NOMO-1 treated with DMSO at 0.1 percent for 48 hours (cell line): ENCODE data around the gene CLMN.

Source experiments
- DNase-seq: peaks from one replicate; lab custom pipeline; 2025; ENCODE audit not compliant: unreplicated experiment; lab: John Stamatoyannopoulos, UW

CLMN gene

DNA sequence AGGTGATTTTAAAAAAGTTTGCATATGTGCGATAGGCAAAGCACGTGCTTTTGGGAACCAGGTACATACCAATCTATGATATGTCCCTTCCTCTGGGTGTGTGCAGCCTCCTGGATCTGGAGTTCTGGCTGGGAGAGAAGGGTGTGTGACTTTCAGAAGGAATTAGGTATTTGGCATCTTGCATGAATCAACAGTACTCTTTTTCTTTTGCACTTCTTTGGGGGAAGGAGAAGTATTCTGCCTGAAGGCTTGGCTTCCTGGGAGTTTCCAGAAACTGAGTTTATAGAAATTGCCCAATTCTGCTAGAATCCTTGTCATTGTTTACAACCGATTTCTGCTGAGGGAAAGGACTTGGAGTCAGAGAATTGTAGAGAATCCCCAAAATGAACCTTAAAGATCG is 2.9 kb upstream of the CLMN start:
- DNase-seq = no peak

DNA sequence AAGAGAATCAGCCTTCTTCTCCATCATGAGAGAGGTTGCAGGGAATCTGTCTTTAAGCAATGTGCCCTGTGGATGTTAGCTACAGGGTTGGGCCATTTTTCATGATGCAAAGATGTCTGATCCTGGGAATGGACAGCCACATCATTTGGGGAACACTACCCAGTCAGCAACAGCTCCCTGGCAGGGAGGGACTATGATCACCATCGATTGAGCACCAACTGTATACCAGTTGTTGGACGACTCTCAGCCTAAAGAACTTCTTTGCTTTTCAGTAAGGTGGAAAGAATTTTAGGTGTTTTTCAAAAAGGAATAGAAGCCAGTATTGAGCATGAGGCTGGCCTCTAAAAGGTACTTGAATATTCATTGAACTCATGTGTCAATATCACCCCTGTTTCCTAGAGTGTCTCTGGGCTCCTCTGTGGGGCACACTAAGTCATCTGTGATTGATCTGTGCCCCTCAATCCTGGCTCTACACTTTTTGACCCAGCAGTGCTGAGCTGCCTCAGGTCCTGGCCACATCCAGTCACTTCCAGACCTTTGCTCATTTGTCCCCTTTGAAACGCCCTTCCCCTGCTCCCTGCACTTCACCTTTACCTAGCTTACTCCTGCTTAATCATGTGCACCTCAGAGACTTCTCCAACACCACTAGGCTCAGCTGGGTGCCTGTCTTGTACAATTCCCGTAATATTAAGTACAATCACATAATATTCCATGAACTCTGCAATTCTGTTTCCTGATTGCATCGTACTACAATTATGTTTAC is 2.2 kb upstream of the CLMN start:
- DNase-seq = no peak

DNA sequence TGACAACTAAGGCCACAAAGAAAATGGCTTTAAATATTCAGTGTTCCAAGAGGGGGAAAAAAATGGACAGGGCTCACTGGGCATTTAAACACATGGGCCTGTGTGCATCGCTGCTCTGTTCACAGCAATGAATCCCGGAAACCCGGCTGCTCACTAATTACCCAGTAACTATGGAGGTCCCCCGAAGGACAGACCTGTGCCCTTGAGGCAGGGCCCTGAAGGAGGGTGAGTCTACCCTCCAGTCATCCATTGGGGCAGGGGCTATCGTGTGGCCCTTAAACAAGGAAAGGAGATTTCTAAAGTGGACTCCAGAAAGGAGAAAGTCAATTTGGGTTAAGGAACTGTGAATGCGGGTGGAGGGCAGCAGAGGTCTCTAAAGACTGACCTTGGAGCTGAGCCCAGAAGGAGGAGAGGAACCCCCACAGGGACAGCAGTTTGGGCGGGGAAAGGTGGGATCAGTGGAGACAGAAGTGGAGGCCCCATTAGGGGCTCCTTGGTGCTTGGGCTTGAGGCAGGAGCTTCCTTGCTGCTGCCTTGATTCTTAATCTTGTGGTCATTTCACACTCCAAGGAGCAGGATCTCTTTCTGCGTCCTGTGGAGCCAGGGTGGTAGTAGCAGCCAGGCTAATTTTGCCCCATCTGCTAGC is 1.4 kb upstream of the CLMN start:
- DNase-seq = no peak

DNA sequence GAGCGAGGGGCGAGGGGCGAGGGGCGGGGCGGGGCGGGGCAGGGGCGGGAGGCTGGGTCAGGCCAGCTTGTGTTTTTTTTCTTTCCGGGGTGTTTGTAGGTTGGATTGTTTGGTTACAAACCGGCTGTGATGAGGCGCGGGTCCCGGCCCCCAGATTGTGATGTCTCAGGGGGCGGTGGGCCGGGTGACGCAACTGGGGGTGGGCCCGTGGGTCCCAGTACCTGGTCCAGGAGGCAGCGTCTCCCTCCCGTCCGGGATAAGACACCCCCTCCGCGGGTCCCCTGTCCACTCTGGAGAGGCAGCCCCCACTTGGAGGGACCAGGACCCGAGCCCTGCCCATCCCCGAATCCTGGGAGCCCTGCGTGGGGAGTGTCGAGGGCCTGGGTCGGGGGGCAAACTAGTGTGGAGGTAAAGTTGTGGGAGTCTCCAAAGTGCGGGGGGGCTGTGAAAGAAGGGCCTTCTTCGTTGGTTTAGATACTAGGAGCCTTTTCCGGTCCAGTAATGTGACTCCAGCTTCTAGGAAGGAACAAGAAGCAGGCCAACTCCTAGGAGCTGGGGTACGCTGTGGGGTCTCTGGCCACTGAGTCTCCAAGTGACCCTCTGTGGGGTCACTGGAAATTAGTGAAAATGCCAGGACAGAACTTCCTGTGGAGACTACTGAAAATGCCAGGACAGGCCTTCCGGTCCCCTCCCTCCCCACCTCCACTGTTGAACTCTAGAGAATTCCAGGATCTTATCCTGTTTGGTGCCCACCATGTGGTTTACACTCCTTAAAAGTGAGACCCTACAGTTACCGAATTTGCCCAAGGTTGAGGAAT is 579 bp upstream of the CLMN start:
- no peak for DNase-seq

DNA sequence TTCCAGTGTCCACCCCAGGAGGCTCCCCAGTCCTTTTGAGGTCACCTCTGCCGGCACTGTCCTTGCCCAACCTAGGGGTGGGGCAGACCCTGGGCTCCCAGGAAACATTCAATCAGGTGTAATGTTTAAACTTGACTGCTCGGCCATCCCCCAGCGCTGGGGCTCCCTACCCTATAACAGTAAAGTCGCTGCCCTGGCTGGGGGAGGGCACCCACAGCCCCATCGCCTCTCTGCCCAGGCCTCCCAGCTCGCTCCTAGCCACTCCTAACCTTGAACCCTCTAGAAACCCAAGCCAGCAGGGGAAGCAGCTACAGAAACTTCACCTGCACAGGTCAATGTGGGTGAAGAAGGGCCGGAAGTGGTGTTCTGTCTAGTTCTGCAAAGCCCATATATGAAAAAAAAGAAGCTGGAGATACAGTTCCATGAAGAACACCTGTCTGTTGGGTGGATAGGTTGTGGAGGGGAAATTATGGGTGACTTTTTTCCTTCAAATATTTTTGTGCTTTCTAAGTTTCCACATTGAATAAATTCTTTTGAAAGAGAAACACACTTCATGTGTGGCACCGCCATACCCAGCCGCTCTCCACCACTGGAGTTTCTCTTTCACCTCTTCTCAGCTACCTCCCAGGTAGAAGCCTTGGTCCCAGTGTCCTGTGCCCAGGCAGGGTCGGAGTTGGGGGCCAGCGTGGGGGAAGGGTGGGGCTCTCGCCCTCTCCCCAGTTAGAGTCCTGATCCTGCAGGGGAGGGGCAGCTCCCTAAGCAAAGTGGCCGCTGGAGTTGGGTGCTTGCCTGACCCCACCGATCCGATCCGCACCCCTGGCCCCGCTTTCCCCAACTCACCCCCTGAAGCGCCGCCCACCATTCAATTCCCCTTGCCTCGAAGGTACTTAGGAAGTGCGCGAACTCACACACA is 1.1 kb downstream of the CLMN start:
- no peak for DNase-seq

DNA sequence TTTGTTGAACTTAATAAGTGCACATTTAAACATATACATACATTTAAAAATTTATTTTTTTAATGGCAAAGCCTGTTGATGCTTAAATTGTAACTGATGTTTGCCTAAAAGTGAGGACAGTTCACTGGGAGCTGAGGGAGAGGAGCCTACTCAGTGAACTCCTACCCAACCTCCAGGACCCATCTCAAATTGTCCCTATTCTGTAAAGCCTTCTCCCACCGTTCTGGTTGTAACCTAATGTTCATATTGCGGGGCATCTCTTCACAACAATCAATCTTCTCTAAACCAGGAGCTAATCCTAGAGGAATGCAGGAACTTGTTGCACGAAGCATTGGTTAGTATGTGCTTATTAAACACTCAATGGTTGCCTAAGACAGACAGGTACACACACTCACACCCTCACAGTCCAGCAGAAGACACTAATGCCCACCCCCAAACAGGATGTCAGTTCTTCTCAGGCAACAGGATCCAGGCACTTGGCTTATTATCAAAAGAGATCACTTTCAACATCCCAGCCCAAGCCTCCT is 1.8 kb downstream of the CLMN start:
- DNase-seq = no peak

DNA sequence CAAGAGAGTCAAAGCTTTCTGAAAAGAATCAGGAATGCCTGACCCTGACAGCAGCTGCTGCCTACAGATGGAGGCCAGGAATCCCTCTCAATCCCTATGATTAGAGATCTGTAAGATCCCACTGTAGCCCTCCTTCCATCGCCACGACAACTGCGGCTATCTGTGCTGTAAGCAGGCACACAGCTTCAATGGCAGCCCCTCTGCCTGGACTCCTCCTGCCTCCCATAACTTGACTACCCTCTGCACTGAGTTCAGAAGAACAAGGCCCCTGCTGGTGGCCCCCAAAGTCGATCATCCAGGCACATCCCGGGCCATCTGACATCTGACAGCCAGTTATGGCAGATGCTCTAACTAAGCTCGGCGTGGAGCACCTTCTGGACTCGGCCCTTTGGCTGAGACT is 2.9 kb downstream of the CLMN start:
- DNase-seq = no peak

DNA sequence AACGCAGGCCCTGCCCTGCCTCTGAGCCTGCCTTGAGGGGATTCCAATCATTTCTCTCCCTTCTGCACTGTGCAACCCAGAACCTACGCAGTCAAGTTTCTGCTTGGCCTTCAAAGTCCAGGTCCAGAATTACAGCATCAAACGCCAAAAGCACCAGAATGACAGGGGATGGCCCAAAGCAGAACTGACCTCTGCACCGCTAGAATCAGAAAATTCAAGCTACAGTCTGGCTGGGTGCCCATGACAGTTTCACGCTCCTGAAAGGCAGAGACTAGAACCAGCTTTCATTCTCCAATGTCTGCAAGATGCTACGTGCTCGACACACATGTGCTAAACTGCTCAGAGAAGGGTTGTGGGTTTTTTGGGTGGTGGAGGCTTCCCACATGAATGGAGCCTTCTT is 4.1 kb downstream of the CLMN start:
- no peak for DNase-seq

DNA sequence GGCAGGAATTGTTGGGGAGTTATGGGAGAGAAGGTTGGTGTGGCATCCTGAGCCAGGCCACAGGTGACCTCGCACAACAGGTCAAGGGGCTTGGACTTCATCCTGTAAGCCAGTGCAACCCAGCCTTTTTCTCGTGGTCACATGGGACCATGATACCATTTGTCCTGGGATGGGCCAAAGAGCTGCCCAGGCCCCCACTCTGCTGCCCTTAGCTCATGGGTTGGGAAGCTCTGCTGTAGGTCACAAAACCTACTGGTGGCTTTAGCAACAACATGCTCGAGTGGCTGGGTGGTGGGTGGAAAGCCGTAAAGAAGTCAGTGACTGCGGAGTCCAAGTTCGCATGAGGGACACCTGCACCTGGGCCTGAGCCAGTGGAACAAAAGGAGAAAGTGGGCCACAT is 4.6 kb downstream of the CLMN start:
- DNase-seq = no peak

DNA sequence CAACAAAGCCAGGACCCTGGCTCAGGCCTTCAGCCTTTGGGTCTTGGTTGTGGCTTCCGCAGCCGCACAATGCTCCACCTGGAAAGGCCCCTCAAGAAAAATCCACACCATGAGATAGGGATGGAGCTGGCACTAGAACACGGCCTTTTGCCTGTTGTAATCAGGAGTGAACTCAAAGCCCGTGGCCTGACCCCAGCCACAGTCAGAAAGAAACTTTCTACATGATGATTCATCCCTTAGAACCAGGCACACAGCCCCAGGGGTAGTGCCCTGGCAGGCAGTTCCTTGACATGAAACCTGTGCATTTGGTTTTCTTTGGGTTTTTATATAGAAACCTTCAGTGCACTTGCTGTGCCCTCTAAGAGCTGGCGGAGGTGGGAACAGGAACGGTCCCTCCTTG is 5.1 kb downstream of the CLMN start:
- peak; percentile 54 for DNase-seq

DNA sequence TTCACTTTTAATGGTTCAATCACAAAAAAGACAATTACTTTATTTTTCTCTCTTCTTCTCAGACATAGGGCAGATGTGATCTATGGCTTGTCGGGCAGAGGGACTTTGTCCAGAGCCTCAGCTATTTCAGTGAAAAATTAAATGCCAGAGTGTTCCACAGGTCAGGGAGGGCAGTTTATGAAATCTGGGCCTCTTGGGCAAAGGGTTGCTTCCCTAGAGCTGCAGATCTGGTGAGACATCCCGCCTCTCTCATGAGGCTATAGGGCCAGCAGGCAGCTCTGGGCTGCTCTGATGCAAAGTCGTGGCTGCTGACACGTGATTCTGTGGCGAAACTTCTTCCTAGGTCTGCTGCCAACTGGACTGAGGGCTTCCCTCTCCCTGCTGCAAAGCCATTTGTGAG is 6.0 kb downstream of the CLMN start:
- peak; percentile 92 for DNase-seq

DNA sequence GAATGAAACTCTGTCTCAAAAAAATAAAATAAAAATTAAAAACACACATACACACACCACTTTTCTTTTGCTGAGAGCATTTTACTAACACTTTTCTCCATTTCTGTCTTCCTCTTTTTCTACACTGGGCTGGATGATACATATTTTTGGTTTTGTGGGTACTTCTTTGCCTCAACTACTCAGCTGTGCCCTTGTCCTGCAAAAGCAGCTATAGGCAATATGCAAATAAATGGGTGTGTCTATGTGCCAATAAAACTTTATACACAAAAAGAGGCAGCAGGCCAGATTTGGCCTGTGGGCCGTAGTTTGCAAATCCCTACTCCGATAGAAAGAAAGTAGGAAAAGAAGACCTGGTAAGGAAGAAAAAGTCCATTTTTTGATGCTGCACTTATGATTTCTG is 6.5 kb downstream of the CLMN start:
- peak; percentile 15 for DNase-seq

DNA sequence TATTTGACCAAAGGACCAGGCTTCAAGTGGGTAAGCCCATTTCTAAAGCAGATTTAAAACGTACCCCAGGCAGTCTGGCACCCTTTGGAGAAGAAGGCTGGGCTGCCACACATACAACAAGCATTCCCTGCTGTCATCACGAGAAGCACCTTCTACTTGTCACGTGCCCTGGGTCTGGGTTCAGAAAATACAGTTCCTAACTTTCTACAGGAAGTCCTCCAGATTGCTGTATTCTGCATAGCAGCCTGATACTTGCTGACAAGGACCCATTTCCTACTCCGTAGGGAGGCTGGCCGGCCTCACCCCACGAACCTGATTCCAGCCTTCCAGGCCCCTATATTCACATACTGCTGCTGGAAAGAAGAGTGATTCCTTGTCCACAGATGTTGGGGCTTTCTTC is 7.4 kb downstream of the CLMN start:
- no peak for DNase-seq

DNA sequence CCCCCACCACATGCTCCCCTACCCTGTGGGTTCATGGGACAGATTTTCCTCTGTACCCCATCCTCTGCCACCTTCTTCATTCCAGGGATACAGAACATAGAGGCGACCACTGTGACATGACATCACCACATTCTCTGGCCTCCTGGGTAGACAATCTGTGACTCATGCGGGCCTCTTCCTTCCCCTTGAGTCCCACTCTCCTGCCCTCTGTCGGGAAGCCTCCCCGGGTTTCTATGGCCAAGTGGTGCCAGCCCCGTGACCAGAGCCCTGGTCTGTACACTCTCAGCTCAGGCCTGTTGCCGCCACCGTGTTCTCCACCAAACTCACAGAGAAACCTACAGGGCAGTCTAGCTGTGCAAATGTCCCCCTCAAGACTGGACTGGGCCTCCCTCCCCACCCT is 8.0 kb downstream of the CLMN start:
- DNase-seq = peak; percentile 13

DNA sequence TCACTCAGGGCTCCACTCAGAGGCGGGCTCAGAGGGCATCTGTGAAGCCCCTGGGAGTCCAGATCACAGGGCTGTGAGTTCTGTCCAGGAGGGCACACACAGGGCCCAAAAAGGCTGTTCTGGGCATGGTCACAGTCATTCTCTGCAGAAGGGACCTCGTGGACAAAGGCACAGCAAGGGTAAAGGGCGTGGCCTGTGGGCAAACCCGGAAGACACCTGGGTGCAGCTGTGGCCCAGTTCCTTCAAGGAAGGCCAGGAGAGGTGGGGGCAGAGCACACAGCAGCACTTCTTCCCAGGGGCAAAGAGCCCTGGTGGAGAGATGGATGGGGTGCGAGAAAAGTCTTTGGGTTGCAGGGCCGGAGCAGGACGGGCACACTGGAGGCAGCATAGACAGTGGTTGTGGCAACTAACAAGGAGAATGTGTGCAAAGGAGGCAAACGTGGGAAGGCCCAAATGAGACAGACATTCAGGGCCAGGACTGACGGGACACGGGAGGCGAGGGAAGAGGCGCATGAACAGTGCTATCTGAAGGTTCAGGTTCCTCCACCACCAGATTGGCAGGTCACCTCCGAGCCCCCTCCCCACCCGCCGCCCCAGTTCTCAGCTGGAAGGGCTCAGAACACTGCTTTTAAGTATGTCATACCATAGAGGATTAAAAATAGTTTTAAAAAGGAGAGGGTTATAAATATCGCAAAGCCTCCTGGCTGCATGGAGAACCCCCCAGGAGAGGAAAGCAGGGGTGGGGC is 8.9 kb downstream of the CLMN start:
- no peak for DNase-seq

DNA sequence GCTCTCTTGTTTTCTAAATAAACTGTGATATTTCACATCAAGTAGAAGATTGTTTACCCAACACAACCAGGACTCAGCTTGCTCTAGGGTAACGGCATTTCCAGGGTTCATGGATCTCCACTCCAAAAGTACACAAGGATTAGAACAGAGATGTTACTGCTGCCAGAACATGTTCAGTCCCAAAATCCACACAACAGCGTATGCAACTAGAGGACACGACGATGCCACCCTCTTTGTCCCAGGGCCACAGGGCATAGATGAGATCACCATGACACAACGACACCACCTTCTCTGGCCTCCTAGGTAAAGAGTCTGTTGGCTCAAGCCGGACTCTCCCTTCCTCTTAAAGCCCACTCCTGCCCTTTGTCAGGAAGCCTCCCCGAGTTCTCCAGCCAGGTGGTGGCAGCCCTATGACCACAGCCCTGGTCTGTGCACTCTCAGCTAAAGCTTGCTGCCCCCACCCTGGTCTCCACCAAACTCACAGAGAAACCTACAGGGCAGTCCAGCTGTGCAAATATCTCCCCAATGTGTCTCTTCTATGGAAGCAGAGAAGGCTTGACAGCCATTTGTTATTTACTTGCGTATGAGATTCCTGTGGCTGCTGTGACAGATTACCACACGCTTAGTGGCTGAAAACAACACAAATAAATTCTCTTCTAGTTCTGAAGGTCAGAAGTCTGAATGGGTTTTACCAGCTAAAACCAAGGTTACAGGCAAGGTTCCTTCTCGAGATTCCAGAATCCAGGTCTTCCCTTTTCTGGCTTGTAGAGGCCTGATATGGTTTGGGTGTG is 10.3 kb downstream of the CLMN start:
- DNase-seq = no peak

DNA sequence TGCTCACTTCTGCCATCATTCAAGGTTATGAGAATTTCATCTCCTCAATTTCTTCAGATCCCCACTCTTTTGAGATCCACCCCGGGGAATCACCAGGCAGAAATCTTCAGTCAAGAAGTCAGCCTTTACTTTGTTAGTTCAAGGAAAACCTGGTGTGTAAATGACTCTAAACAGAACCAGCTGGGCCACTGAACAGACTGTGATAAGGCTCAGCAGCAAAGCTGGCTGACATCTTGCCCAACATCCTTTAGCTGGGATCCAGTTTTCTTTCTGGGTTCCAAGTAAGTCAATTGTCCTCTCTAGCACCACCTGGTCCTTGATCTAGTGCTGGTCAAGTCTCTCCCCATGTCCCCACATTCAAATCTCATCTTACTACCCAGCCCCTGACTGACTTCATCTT is 11.6 kb downstream of the CLMN start:
- DNase-seq = no peak

DNA sequence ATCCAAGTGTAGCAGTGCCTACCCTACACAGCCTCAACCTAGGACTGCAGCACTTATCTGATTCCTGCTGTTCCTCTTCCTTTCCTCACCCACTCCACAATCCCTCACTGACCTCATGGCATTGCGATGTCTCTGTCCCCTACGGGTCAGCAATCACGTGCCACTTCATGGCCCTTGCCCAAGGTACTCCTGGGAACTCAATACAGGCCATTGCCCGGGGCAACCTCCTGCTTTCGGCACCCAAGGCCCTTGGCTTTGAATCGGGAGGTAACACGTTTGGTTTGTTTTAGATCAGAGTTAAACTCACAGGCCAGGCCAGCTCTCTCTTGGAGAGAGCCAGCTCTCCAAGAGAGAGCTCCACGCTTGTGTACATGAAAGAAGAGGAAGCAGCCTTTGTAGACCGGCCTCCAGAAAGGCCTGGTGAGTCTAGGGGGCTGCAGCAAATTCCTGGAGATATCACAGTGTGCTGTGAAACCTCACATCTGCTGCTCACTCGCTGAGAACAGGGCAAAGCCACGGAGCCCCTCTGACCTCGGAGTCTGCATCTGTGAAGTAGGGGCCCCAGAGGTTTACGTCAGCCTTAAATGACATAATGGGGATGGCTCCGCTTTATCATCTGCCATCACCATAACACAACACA is 12.2 kb downstream of the CLMN start:
- DNase-seq = no peak

DNA sequence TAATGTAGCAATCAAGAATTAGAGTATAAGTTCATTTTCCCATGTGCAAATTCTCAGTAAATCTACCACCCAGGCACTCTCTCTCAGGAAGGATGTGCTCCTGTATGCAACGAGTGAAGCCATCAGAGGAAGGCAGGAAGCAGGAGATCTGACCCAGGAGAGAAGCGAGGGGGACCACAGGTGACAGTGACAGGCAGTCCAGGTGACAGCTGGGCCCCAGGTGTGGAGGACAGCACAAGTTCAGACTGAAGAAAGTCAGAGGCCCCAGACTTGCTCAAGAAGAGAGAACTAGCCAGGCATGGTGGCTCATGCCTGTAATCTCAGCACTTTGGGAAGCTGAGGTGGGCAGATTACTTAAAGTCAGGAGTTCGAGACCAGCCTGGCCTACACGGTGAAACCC is 13.8 kb downstream of the CLMN start:
- DNase-seq = no peak
